Measurements from ENCODE around the gene BCAP31. TPM values are rescaled to one million over a fixed set of nuclear protein-coding genes. Genes with fewer than 3 reads are reported as not detected.

BCAP31 gene
- total and polyA plus RNA-seq, 10 donors = 77.3 to 173 (median 134) TPM

GRCh38 chrX:153736071-153736820 is 12.1 kb upstream of the BCAP31 start:
- Histone ChIP-seq H3K4me1 (peaks cover 0 to 23% (median 2%) of the 10 kb centered on the region in 6 donors), H3K4me3 (no peak overlapping the region), H3K36me3 (peaks cover 0 to 61% (median 4%) of the 10 kb centered on the region in 6 donors), H3K9me3 (peaks cover 0 to 14% (median 4%) of the 10 kb centered on the region in 8 donors), H3K27me3 (replicated peaks in 1 of 7) (no peaks in the 10 kb centered on the region), H3K27ac (no peak overlapping the region)
- 90 to 97% (median 93%) methylated on average over 8 to 30 of the region's 30 CpGs for WGBS, 5 donors
- intact Hi-C loops (cut with DNase I; ENCODE audit: low total_unique reads) = no loop called here
- TF ChIP-seq POLR2A (IDR thresholded peaks at IDR 0.05) = no peak
- TF ChIP-seq POLR2AphosphoS5 (IDR thresholded peaks at IDR 0.05) = no peak
- TF ChIP-seq, protein P1, sequence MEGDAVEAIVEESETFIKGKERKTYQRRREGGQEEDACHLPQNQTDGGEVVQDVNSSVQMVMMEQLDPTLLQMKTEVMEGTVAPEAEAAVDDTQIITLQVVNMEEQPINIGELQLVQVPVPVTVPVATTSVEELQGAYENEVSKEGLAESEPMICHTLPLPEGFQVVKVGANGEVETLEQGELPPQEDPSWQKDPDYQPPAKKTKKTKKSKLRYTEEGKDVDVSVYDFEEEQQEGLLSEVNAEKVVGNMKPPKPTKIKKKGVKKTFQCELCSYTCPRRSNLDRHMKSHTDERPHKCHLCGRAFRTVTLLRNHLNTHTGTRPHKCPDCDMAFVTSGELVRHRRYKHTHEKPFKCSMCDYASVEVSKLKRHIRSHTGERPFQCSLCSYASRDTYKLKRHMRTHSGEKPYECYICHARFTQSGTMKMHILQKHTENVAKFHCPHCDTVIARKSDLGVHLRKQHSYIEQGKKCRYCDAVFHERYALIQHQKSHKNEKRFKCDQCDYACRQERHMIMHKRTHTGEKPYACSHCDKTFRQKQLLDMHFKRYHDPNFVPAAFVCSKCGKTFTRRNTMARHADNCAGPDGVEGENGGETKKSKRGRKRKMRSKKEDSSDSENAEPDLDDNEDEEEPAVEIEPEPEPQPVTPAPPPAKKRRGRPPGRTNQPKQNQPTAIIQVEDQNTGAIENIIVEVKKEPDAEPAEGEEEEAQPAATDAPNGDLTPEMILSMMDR (IDR thresholded peaks at IDR 0.05 in 8 of 11, conservative IDR thresholded peaks at IDR 0.05 in 3 of 11) = no peak
- DNase-seq = peak; percentile 60

DNA sequence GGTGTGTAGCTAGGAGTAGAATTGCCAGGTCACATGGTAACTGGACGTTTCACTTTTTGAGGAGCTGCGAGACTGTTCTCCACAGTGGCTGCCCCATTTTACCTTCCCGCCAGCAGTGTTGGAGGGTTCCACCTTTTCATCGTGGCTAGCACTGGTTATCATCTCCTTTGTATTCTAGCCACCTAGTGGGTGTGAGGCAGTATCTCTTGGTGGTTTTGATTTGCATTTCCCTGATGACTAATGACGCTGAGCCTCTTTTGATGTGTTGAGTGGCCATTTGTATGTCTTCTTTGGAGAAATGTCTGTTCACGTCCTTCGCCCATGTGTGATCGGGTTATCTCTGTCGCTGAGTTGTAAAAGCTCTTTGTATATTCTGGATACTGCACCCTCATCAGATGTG is 11.1 kb upstream of the BCAP31 start:
- no peak for DNase-seq
- no peak for TF ChIP-seq POLR2A (IDR thresholded peaks at IDR 0.05)
- TF ChIP-seq, protein P1 (IDR thresholded peaks at IDR 0.05 in 8 of 11, conservative IDR thresholded peaks at IDR 0.05 in 3 of 11) = peak in 2 of 11 experiments; percentile 11 to 16
- Histone ChIP-seq H3K4me1 (peaks cover 0 to 22% (median 2%) of the 10 kb centered on the region in 6 donors), H3K27me3 (replicated peaks in 1 of 7) (no peaks in the 10 kb centered on the region), H3K4me3 (no peak overlapping the region), H3K36me3 (peaks cover 0 to 55% (median 4%) of the 10 kb centered on the region in 6 donors), H3K27ac (no peak overlapping the region), H3K9me3 (peaks cover 0 to 14% (median 4%) of the 10 kb centered on the region in 8 donors)
- intact Hi-C loops (cut with DNase I; ENCODE audit: low total_unique reads) = no loop called here
- 73 to 82% (median 77%) methylated on average over 9 of the region's 9 CpGs for WGBS, 5 donors

DNA sequence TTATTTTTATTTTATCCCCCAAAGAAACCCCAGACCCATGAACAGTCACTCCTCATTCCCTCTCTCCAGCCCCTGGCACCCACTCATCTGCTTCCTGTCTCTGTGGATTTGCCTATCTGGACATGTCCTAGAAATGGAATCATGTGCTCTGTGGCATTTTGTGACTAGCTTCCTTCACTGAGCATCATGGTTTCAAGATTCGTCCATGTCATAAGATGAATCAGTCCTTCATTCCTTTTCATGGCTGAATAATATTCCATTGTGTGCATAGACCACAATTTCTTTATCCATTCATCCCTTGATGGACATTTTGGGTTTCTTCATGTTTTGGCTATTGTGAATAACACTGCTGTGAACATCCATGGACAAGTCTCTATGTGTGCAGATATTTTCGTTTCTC is 10.7 kb upstream of the BCAP31 start:
- 88 to 100% (median 89%) methylated on average over 2 of the region's 2 CpGs for WGBS, 5 donors
- Histone ChIP-seq H3K36me3 (peaks cover 0 to 55% (median 4%) of the 10 kb centered on the region in 6 donors), H3K27ac (no peak overlapping the region), H3K9me3 (peaks cover 0 to 14% (median 4%) of the 10 kb centered on the region in 8 donors), H3K27me3 (replicated peaks in 1 of 7) (no peaks in the 10 kb centered on the region), H3K4me1 (peaks cover 0 to 18% (median under 1%) of the 10 kb centered on the region in 6 donors), H3K4me3 (no peak overlapping the region)
- no peak for DNase-seq
- TF ChIP-seq, protein P1 (IDR thresholded peaks at IDR 0.05 in 8 of 11, conservative IDR thresholded peaks at IDR 0.05 in 3 of 11) = no peak
- no peak for TF ChIP-seq POLR2A (IDR thresholded peaks at IDR 0.05)
- TF ChIP-seq POLR2AphosphoS5 (IDR thresholded peaks at IDR 0.05) = no peak
- intact Hi-C loops (cut with DNase I; ENCODE audit: low total_unique reads) = no loop called here

DNA sequence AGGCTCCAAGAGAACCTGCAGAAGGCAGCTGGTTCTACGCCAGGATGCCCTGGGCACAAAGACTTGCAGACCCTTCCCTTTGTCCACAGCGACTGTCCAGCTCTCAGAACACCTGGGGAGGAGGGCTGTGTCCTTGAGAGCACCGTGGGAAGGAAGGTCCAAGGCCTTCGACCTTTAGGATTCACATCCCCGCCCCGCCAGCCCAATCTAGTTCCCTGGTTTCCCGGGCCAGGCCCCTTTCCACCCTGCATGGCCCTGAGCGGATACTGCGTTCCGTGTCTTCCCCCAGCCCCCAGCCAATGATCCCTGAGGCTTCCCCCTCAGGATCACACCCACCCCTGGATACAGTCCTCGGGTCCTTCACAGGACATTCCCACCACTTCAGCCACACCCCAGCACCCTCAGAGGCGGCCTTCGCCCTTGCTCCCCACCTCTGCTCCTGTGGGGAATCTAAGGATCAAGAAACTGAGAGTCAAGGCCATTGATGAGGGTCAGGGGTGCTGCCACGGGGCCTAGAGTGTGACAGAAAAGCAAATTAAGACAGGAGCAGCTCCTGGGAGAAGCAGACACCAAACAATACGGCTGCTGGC is 9.6 kb upstream of the BCAP31 start:
- 72 to 87% (median 83%) methylated on average over 6 to 15 of the region's 15 CpGs for WGBS, 5 donors
- Histone ChIP-seq H3K36me3 (peaks cover 0 to 54% (median 4%) of the 10 kb centered on the region in 6 donors), H3K27me3 (replicated peaks in 1 of 7) (no peaks in the 10 kb centered on the region), H3K4me1 (peaks cover 0 to 14% (median 0%) of the 10 kb centered on the region in 6 donors), H3K9me3 (peaks cover 0 to 14% (median 4%) of the 10 kb centered on the region in 8 donors), H3K27ac (no peak overlapping the region), H3K4me3 (no peak overlapping the region)
- TF ChIP-seq POLR2AphosphoS5 (IDR thresholded peaks at IDR 0.05) (no peak), POLR2A (IDR thresholded peaks at IDR 0.05) (no peak)
- TF ChIP-seq, protein P1 (IDR thresholded peaks at IDR 0.05 in 8 of 11, conservative IDR thresholded peaks at IDR 0.05 in 3 of 11) = no peak
- intact Hi-C loops (cut with DNase I; ENCODE audit: low total_unique reads) = no loop called here
- peak; percentile 60 for DNase-seq
